HG03045 (cell line): ENCODE data around the gene FAM228A.

Experiments used
- ATAC-seq: cut with Tn5 transposase; IDR thresholded peaks from one replicate; pipeline ENCODE4 v1.9.1; 2021; ENCODE audit warnings: mild to moderate bottlenecking, moderate library complexity; ENCODE audit not compliant: unreplicated experiment

The FAM228A gene

GRCh38 chr2:24222946-24223345 lies 48.1 kb downstream of the FAM228A start:
- ATAC-seq, result no peak

DNA sequence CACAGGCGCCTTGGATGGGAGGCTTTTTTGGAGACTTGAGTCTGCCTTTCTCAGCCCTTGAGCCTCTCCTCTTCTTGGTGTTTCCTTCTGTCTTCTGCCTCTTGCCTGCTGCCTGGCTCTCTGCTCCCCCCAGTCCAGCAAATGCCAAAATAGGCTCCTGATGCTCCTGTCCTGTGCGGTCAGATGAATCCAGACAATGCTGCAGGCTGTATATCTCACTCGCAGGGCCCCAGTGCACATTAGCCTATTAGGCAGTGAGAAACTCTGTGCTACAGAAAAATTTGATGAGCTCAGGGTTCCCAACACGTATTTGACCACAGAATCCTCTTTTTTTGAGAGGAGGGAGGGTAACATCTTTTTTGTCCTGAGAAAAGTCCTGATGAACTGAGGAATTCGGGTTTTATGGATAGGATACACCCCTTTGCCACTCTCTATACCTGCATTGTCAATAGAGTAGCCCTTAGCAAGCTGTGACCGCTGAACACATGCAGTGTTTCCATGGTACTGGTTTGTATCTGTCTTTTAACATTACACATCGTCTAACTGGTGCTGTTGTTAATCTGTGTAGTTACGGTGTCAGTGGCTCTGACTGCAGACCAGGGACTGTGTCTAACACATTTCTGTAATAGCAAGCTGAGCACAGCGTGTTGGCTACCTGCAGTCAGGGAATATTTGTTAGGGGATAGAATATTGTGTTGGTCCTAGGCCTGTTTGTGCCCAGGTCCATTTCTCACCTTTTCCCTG lies 50.8 kb downstream of the FAM228A start:
- ATAC-seq, result no peak

DNA sequence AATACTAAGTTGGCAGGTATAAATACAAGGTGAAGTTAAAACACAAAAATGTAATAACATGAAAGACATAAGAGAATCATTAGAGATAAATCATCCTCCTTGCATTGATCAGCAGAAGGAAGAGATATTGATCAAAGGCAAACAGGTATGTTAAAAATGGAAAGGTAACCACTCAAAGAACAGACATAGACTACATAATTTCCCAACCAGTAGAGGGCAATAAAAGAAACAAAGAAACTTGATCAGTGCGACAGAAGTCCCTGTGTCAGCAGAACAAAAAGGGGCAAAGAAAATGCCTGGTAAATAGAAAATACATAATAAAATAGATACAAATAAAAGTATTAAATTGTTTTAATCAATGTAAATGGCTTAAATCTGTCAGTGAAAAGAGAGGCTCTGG lies 53.6 kb downstream of the FAM228A start:
- no peak for ATAC-seq

- no peak for ATAC-seq
Measured at GRCh38 chr2:24231461-24231881, 56.6 kb downstream of the FAM228A start.

- no peak for ATAC-seq
Measured at GRCh38 chr2:24233321-24233720, 58.5 kb downstream of the FAM228A start.

DNA sequence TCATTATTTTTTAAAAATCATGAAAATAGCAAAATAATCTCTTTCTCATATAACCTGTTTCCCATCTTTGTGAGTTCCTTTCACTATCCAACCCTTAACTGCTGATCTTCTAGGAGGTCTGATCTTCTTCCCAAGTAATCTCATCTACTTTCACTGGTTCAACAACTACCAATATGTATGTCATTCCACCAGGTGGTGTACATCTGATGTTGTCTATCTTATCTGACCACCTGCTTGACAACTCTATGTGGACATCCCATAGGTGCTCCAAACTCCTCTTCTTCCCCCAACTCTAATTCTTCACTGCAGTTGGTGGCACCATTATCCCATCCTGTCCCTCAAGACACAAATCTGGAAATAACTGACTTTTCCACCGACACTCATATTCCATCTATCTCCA lies 62.5 kb downstream of the FAM228A start:
- ATAC-seq, result no peak

DNA sequence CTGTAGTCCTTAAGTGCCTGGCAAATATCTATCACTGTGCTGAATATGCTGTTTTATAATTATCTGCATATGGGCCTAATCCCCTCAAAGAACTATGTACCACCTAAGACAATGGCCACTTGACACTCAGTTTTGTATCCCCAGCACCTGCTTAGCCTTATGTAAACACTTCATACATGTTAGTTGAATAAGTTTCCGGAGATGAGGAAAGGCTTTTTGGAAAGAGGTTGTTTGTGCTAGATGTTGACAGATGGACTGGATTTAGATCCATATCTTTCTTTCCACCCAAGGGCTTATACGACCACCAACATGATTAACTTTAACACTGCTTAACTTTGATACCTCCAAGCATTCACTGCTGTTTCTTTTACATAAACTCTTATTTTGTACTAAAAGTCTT lies 63.3 kb downstream of the FAM228A start:
- ATAC-seq, result no peak

- no peak for ATAC-seq
Measured at GRCh38 chr2:24239553-24239952, 64.7 kb downstream of the FAM228A start.
